Natural killer cell (primary cell): ENCODE measurements around the gene LYRM9. TPM values are rescaled to one million over a fixed set of nuclear protein-coding genes. Genes with fewer than 3 reads are reported as not detected.

ENCODE experiments used
- ATAC-seq, 3 donors: fragments of 150-1000 bp in 2 of 3; fragments of 200-7000 bp in 1 of 3; cut with Tn5 transposase; 1 replicate in 1 of 3; 2 replicates in 2 of 3; pipeline ENCODE4 v1.10.0; 2021; ENCODE audit warnings: mild to moderate bottlenecking in 2 of 3, moderate library complexity in 2 of 3
- DNase-seq, 2 donors: peaks; one replicate each; pipeline versions ENCODE4 v3.0.0 to v3.0.0-alpha.2; 2013 to 2021; ENCODE audit warnings: mixed read lengths in 1 of 2
- H3K27ac ChIP-seq: one replicate; pipeline ENCODE4 v1.5.1; 2013; ENCODE audit warnings: mild to moderate bottlenecking, low read length
- H3K27me3 ChIP-seq: one replicate; pipeline ENCODE4 v1.6.1; 2013; ENCODE audit warnings: low read length; ENCODE audit not compliant: control insufficient read depth, insufficient read depth
- H3K36me3 ChIP-seq: one replicate; pipeline ENCODE4 v1.6.1; 2013; ENCODE audit warnings: low read length; ENCODE audit not compliant: control insufficient read depth, insufficient read depth
- H3K4me1 ChIP-seq: one replicate; pipeline ENCODE4 v1.6.1; 2013; ENCODE audit warnings: low read length; ENCODE audit not compliant: control insufficient read depth, insufficient read depth
- H3K4me3 ChIP-seq: one replicate; pipeline ENCODE4 v1.5.1; 2013; ENCODE audit warnings: low read length
- H3K9me3 ChIP-seq: one replicate; pipeline ENCODE4 v1.6.1; 2013; ENCODE audit warnings: low read length; ENCODE audit not compliant: control insufficient read depth, insufficient read depth
- H3K27ac Mint-ChIP-seq, 2 donors: one replicate each; pipeline ENCODE4 v1.8.0; 2022; ENCODE audit warnings: mild to moderate bottlenecking in 2 of 2, mixed read lengths in 2 of 2, moderate library complexity in 1 of 2
- H3K27me3 Mint-ChIP-seq, 2 donors: one replicate each; pipeline ENCODE4 v1.8.0; 2022; ENCODE audit warnings: low read depth in 2 of 2, mixed read lengths in 2 of 2
- H3K36me3 Mint-ChIP-seq: one replicate; pipeline ENCODE4 v1.8.0; 2022; ENCODE audit warnings: mixed read lengths
- H3K4me1 Mint-ChIP-seq, 2 donors: one replicate each; pipeline ENCODE4 v1.8.0; 2022; ENCODE audit warnings: mixed read lengths in 2 of 2
- H3K4me3 Mint-ChIP-seq: one replicate; pipeline ENCODE4 v1.8.0; 2022; ENCODE audit warnings: mild to moderate bottlenecking, moderate library complexity, mixed read lengths
- H3K9me3 Mint-ChIP-seq, 2 donors: one replicate each; pipeline ENCODE4 v1.8.0; 2022; ENCODE audit warnings: mixed read lengths in 2 of 2
- CTCF ChIP-seq: fragments of 200-600 bp; IDR thresholded peaks from one replicate; pipeline ENCODE4 v1.8.0; 2022; ENCODE audit warnings: antibody characterized with exemption
- WGBS: methylation state at CpG from one replicate; pipeline ENCODE4 v1.1.7; 2013; ENCODE audit warnings: missing lambda C conversion rate; ENCODE audit not compliant: insufficient coverage; 5-methylcytosine and 5-hydroxymethylcytosine counted together
- intact Hi-C: fragments of 100-400 bp; cut with micrococcal nuclease; formaldehyde crosslinking; loops from one replicate; pipeline ENCODE4 v1.14.2; 2022
- total RNA-seq, 4 donors: library from RNA; stranded (reverse); fragments of 120-200 nt in 1 of 4; gene quantifications; one replicate each; pipeline versions ENCODE4 v1.2.3 to v1.2.4, GENCODE V29; 2013 to 2022

Gene LYRM9
- total RNA-seq, 3 donors from 2014 or later (not counting 1 experiment from before 2014, with no cell fraction given), result 7.8 to 13.0 (median 9.3) TPM

GRCh38 chr17:27873746-27874145 is 19.4 kb downstream of the LYRM9 start:
- Mint-ChIP-seq H3K36me3 (no peaks in the 10 kb centered on the region), H3K27ac (no peak overlapping the region)

GRCh38 chr17:27873211-27873610 is 20.0 kb downstream of the LYRM9 start:
- Mint-ChIP-seq H3K36me3 (no peaks in the 10 kb centered on the region), H3K9me3 (peaks cover 0 to 2% of the 10 kb centered on the region in 2 donors), H3K4me3 (no peak overlapping the region), H3K27ac (no peak overlapping the region), H3K27me3 (no peaks in the 10 kb centered on the region), H3K4me1 (no peaks in the 10 kb centered on the region)
- ATAC-seq (no peak), DNase-seq (no peak)
- no peak overlapping the region for H3K27ac ChIP-seq
- H3K9me3 ChIP-seq, result peaks cover 6% of the 10 kb centered on the region
- H3K36me3 ChIP-seq, result no peaks in the 10 kb centered on the region
- no peaks in the 10 kb centered on the region for H3K27me3 ChIP-seq
- 79% methylated on average over 1 of the region's 2 CpGs for WGBS
- no peak overlapping the region for H3K4me3 ChIP-seq
- H3K4me1 ChIP-seq, result no peaks in the 10 kb centered on the region
- intact Hi-C loops, result no loop called here
- TF ChIP-seq CTCF, result no peak

More at GRCh38 chr17:27873746-27874145, 19.4 kb downstream of the LYRM9 start:
- Histone ChIP-seq H3K9me3 (peaks cover 6% of the 10 kb centered on the region), H3K4me3 (no peak overlapping the region), H3K27ac (no peak overlapping the region), H3K27me3 (no peaks in the 10 kb centered on the region), H3K36me3 (no peaks in the 10 kb centered on the region), H3K4me1 (no peaks in the 10 kb centered on the region)
- intact Hi-C loops, result no loop called here
- DNase-seq (no peak), ATAC-seq (no peak)
- H3K9me3 Mint-ChIP-seq, result peaks cover 0 to 2% of the 10 kb centered on the region in 2 donors
- H3K4me3 Mint-ChIP-seq, result no peak overlapping the region
- TF ChIP-seq CTCF, result no peak
- no peaks in the 10 kb centered on the region for H3K27me3 Mint-ChIP-seq
- no peaks in the 10 kb centered on the region for H3K4me1 Mint-ChIP-seq
- 94% methylated on average over 2 of the region's 2 CpGs for WGBS

GRCh38 chr17:27872776-27873175 is 20.4 kb downstream of the LYRM9 start:
- H3K27me3 ChIP-seq, result no peaks in the 10 kb centered on the region
- no peaks in the 10 kb centered on the region for H3K27me3 Mint-ChIP-seq
- intact Hi-C loops, result no loop called here
- peaks cover 0 to 2% of the 10 kb centered on the region in 2 donors for H3K9me3 Mint-ChIP-seq
- WGBS, result 98% methylated on average over 3 of the region's 3 CpGs
- no peak overlapping the region for H3K4me3 Mint-ChIP-seq
- TF ChIP-seq CTCF, result no peak
- peaks cover 6% of the 10 kb centered on the region for H3K9me3 ChIP-seq
- H3K27ac Mint-ChIP-seq, result no peak overlapping the region
- no peaks in the 10 kb centered on the region for H3K4me1 Mint-ChIP-seq
- no peaks in the 10 kb centered on the region for H3K36me3 Mint-ChIP-seq
- no peak overlapping the region for H3K4me3 ChIP-seq
- no peaks in the 10 kb centered on the region for H3K36me3 ChIP-seq
- no peak overlapping the region for H3K27ac ChIP-seq
- no peak for DNase-seq
- ATAC-seq, result no peak
- no peaks in the 10 kb centered on the region for H3K4me1 ChIP-seq

GRCh38 chr17:27871407-27871806 is 21.8 kb downstream of the LYRM9 start:
- H3K27ac Mint-ChIP-seq, result no peak overlapping the region
- no peak overlapping the region for H3K4me3 Mint-ChIP-seq
- H3K36me3 ChIP-seq, result no peaks in the 10 kb centered on the region
- no peaks in the 10 kb centered on the region for H3K4me1 ChIP-seq
- H3K27me3 Mint-ChIP-seq, result no peaks in the 10 kb centered on the region
- H3K36me3 Mint-ChIP-seq, result no peaks in the 10 kb centered on the region
- DNase-seq (no peak), ATAC-seq (no peak)
- WGBS, result 91% methylated on average over 2 of the region's 2 CpGs
- H3K9me3 Mint-ChIP-seq, result peaks cover 0 to 2% of the 10 kb centered on the region in 2 donors
- H3K4me3 ChIP-seq, result no peak overlapping the region
- H3K27ac ChIP-seq, result no peak overlapping the region
- no peak for TF ChIP-seq CTCF
- H3K4me1 Mint-ChIP-seq, result no peaks in the 10 kb centered on the region
- intact Hi-C loops, result no loop called here
- peaks cover 6% of the 10 kb centered on the region for H3K9me3 ChIP-seq
- H3K27me3 ChIP-seq, result no peaks in the 10 kb centered on the region
